H9 (cell line): ENCODE results near the gene HTT-AS. TPM values are rescaled to one million over a fixed set of nuclear protein-coding genes. Genes with fewer than 3 reads are reported as not detected.

Experiments used
- DNase-seq: peaks from one replicate; pipeline ENCODE4 v3.0.0-alpha.2; 2017
- H2AFZ ChIP-seq: one replicate; pipeline ENCODE4 v1.6.1; 2013; ENCODE audit warnings: mild to moderate bottlenecking, low read length, control low read depth, moderate library complexity
- H2AK5ac ChIP-seq: 2 replicates; pipeline ENCODE4 v1.6.1; 2013; ENCODE audit warnings: low read length, control low read depth, mixed read lengths; ENCODE audit not compliant: insufficient read length
- H2BK120ac ChIP-seq: one replicate; pipeline ENCODE4 v1.6.1; 2013; ENCODE audit warnings: low read depth, mild to moderate bottlenecking, low read length, control low read depth, inconsistent platforms; ENCODE audit not compliant: poor library complexity, severe bottlenecking
- H2BK12ac ChIP-seq: 2 replicates; pipeline ENCODE4 v1.6.1; 2013; ENCODE audit warnings: low read length, control low read depth, mixed read lengths, low read depth; ENCODE audit not compliant: insufficient read length
- H2BK15ac ChIP-seq: 2 replicates; pipeline ENCODE4 v1.6.1; 2013; ENCODE audit warnings: low read depth, low read length, control low read depth
- H2BK20ac ChIP-seq: one replicate; pipeline ENCODE4 v1.6.1; 2013; ENCODE audit warnings: low read depth, mild to moderate bottlenecking, low read length, control low read depth, inconsistent platforms; ENCODE audit not compliant: poor library complexity, severe bottlenecking
- H2BK5ac ChIP-seq: 2 replicates; pipeline ENCODE4 v1.6.1; 2013; ENCODE audit warnings: low read length, control low read depth, mixed read lengths; ENCODE audit not compliant: insufficient read length
- H3K14ac ChIP-seq: 2 replicates; pipeline ENCODE4 v1.6.1; 2013; ENCODE audit warnings: low read length, control low read depth; ENCODE audit not compliant: insufficient read depth
- H3K18ac ChIP-seq: 2 replicates; pipeline ENCODE4 v1.6.1; 2013; ENCODE audit warnings: low read depth, mild to moderate bottlenecking, mixed read lengths, low read length, control low read depth; ENCODE audit not compliant: insufficient read length
- H3K23ac ChIP-seq: 2 replicates; pipeline ENCODE4 v1.6.1; 2013; ENCODE audit warnings: low read length, control low read depth, mixed read lengths, low read depth; ENCODE audit not compliant: insufficient read length
- H3K23me2 ChIP-seq: 2 replicates; pipeline ENCODE4 v1.6.1; 2013; ENCODE audit warnings: low read depth, mild to moderate bottlenecking, mixed read lengths, low read length, control low read depth; ENCODE audit not compliant: insufficient read length, poor library complexity, severe bottlenecking
- H3K27ac ChIP-seq: 2 replicates; pipeline ENCODE4 v1.5.1; 2013; ENCODE audit warnings: low read length, control low read depth, mixed read lengths, low read depth; ENCODE audit not compliant: insufficient read length
- H3K27me3 ChIP-seq: 2 replicates; pipeline ENCODE4 v1.6.1; 2013; ENCODE audit warnings: low read length, control low read depth, inconsistent platforms; ENCODE audit not compliant: insufficient read depth
- H3K4ac ChIP-seq: 2 replicates; pipeline ENCODE4 v1.6.1; 2013; ENCODE audit warnings: low read depth, mild to moderate bottlenecking, control low read depth, inconsistent platforms, low read length, moderate library complexity
- H3K4me1 ChIP-seq: 2 replicates; pipeline ENCODE4 v1.6.1; 2013; ENCODE audit warnings: low read length, control low read depth, inconsistent platforms; ENCODE audit not compliant: insufficient read depth
- H3K4me2 ChIP-seq: 2 replicates; pipeline ENCODE4 v1.6.1; 2013; ENCODE audit warnings: low read length, control low read depth, mixed read lengths; ENCODE audit not compliant: insufficient read length, insufficient read depth
- H3K56ac ChIP-seq: 2 replicates; pipeline ENCODE4 v1.6.1; 2013; ENCODE audit warnings: low read depth, mild to moderate bottlenecking, mixed read lengths, low read length, control low read depth; ENCODE audit not compliant: insufficient read length
- H3K79me1 ChIP-seq: 2 replicates; pipeline ENCODE4 v1.6.1; 2013; ENCODE audit warnings: low read depth, mild to moderate bottlenecking, moderate library complexity, low read length, control low read depth, inconsistent platforms; ENCODE audit not compliant: insufficient read depth, poor library complexity, severe bottlenecking
- H3K79me2 ChIP-seq: 2 replicates; pipeline ENCODE4 v1.6.1; 2013; ENCODE audit warnings: low read length, control low read depth, inconsistent platforms; ENCODE audit not compliant: insufficient read depth
- H3K9ac ChIP-seq: 2 replicates; pipeline ENCODE4 v1.6.1; 2013; ENCODE audit warnings: low read length, control low read depth, mixed read lengths; ENCODE audit not compliant: insufficient read length; ENCODE audit errors: extremely low read depth
- H3K9me3 ChIP-seq: one replicate; pipeline ENCODE4 v1.6.1; 2013; ENCODE audit warnings: low read depth, low read length, inconsistent platforms; ENCODE audit not compliant: control insufficient read depth
- H3T11ph ChIP-seq: one replicate; pipeline ENCODE4 v1.6.1; 2013; ENCODE audit warnings: mild to moderate bottlenecking, low read length, control low read depth, inconsistent platforms
- H4K20me1 ChIP-seq: one replicate; pipeline ENCODE4 v1.6.1; 2013; ENCODE audit not compliant: control insufficient read depth, insufficient read length, insufficient read depth
- H4K5ac ChIP-seq: 2 replicates; pipeline ENCODE4 v1.6.1; 2013; ENCODE audit warnings: low read depth, mild to moderate bottlenecking, mixed read lengths, low read length, control low read depth; ENCODE audit not compliant: insufficient read length
- H4K8ac ChIP-seq: replicated peaks from 2 replicates; pipeline ENCODE4 v1.6.1; 2013; ENCODE audit warnings: low read length, control low read depth, mixed read lengths, low read depth; ENCODE audit not compliant: insufficient read length
- H4K91ac ChIP-seq: 2 replicates; pipeline ENCODE4 v1.6.1; 2013; ENCODE audit warnings: low read depth, mild to moderate bottlenecking, moderate library complexity, mixed read lengths, low read length, control low read depth; ENCODE audit not compliant: insufficient read length
- H3K27ac Mint-ChIP-seq, 3 experiments: 2 replicates in 2 of 3; 3 replicates in 1 of 3; pipeline ENCODE4 v1.8.0; 2020 to 2021; ENCODE audit warnings: mixed read lengths in 3 of 3, mild to moderate bottlenecking in 1 of 3, moderate library complexity in 1 of 3
- H3K27me3 Mint-ChIP-seq: 2 replicates; pipeline ENCODE4 v1.8.0; 2021; ENCODE audit warnings: low read depth, mild to moderate bottlenecking, moderate library complexity, mixed read lengths
- H3K36me3 Mint-ChIP-seq, 3 experiments: 2 replicates in 2 of 3; 3 replicates in 1 of 3; pipeline ENCODE4 v1.8.0; 2020 to 2021; ENCODE audit warnings: low read depth in 3 of 3, mixed read lengths in 3 of 3; ENCODE audit not compliant: insufficient read depth in 1 of 3
- H3K4me1 Mint-ChIP-seq, 2 experiments: 2 replicates each; pipeline ENCODE4 v1.8.0; 2020; ENCODE audit warnings: mixed read lengths in 2 of 2
- H3K4me3 Mint-ChIP-seq, 2 experiments: 2 replicates in 1 of 2; 3 replicates in 1 of 2; pipeline ENCODE4 v1.8.0; 2020 to 2021; ENCODE audit warnings: mild to moderate bottlenecking in 2 of 2, mixed read lengths in 2 of 2, moderate library complexity in 1 of 2
- H3K9me3 Mint-ChIP-seq, 2 experiments: 2 replicates in 1 of 2; 3 replicates in 1 of 2; pipeline ENCODE4 v1.8.0; 2020; ENCODE audit warnings: mild to moderate bottlenecking in 2 of 2, mixed read lengths in 2 of 2, moderate library complexity in 1 of 2
- WGBS: extraction: QIAGEN DNeasy Blood & Tissue Kit; methylation state at CpG from one replicate; pipeline ENCODE4 v1.1.7; 2013; ENCODE audit warnings: missing lambda C conversion rate, low lambda C conversion rate, mixed read lengths; ENCODE audit not compliant: insufficient read length; ENCODE audit errors: extremely low coverage; 5-methylcytosine and 5-hydroxymethylcytosine counted together
- total RNA-seq: library from RNA; stranded (reverse); gene quantifications from 2 replicates; pipeline ENCODE4 v1.2.1, GENCODE V29; 2021
- TF ChIP-seq, protein P1 (sequence below): fragments of 200-600 bp; sonication (generic); conservative IDR thresholded peaks from 3 replicates; pipeline ENCODE4 v1.8.0; 2021; ENCODE audit warnings: antibody characterized with exemption, mild to moderate bottlenecking

The HTT-AS gene
- total RNA-seq, 1 experiment from 2014 or later, result not detected

DNA sequence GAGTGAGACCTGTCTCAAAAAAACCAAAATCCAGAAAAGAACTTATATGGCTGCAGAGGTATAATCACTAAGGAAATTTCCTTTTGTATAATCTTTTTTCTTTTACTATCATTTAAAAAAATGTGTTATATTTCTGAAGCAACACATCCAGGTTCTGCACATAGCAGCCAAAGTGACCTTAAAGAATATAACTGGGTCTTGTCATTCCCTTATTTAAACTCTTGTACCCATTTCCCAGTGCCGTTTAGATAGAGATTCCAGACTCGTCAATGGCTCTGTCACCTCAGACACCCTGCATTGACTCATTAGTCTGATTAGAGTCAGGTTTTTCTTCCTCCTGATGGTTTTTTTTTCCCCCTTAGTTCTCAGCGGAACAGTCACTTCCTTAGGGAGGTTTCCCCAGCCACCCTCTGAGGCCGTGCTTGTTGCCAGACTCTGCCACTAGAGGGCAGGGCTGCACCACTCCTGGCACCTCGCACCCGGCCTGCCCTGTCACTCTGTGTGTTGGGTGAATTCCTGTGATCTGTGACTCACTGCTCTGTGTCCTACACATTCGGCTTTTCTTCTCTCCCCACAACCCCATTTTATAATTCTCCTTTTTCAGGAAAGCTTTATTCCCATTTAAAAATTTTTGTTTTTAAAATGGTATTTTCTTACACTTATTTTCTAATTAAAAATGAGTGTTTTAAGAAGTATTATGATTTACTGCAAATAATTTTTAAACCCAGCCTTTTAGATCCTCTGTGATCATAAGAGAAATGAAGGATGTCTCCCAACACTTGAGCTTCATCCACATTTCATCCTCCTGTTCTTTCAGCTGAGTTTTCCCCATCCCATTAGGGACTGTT lies 32.2 kb upstream of the HTT-AS start:
- Histone ChIP-seq H2AK5ac (no peak overlapping the region), H3K4me2 (no peak overlapping the region), H3K27me3 (no peaks in the 10 kb centered on the region), H3K9me3 (no peaks in the 10 kb centered on the region), H4K20me1 (no peaks in the 10 kb centered on the region), H3K79me1 (no peaks in the 10 kb centered on the region), H3K56ac (no peak overlapping the region), H3K23me2 (no peaks in the 10 kb centered on the region), H3K18ac (no peak overlapping the region), H4K91ac (no peak overlapping the region), H2AFZ (no peak overlapping the region), H2BK12ac (no peak overlapping the region), H2BK15ac (no peak overlapping the region), H4K8ac (no peak overlapping the region), H3K27ac (no peak overlapping the region), H3K79me2 (no peaks in the 10 kb centered on the region; the same call in 1 of the 2 replicates), H3K9ac (no peak overlapping the region), H3K4ac (no peak overlapping the region), H3K4me1 (0 out of 2 replicates have a peak, but pooled peaks cover under 1% of the 10 kb centered on the region), H3T11ph (no peak overlapping the region), H3K23ac (no peak overlapping the region), H3K14ac (no peak overlapping the region), H2BK120ac (no peak overlapping the region), H2BK20ac (no peak overlapping the region), H4K5ac (no peak overlapping the region), H2BK5ac (no peak overlapping the region)
- Mint-ChIP-seq H3K27me3 (no peaks in the 10 kb centered on the region), H3K4me3 (no peak overlapping the region; a peak in 1 of 5 replicates), H3K36me3 (peaks cover 45 to 76% (median 58%) of the 10 kb centered on the region in 3 experiments), H3K27ac (no peak overlapping the region), H3K4me1 (peaks cover 7 to 8% of the 10 kb centered on the region in 2 experiments), H3K9me3 (peaks cover 0 to 3% of the 10 kb centered on the region in 2 experiments; a peak in 1 of 5 replicates)
- peak; percentile 91 for DNase-seq
- TF ChIP-seq, protein P1, sequence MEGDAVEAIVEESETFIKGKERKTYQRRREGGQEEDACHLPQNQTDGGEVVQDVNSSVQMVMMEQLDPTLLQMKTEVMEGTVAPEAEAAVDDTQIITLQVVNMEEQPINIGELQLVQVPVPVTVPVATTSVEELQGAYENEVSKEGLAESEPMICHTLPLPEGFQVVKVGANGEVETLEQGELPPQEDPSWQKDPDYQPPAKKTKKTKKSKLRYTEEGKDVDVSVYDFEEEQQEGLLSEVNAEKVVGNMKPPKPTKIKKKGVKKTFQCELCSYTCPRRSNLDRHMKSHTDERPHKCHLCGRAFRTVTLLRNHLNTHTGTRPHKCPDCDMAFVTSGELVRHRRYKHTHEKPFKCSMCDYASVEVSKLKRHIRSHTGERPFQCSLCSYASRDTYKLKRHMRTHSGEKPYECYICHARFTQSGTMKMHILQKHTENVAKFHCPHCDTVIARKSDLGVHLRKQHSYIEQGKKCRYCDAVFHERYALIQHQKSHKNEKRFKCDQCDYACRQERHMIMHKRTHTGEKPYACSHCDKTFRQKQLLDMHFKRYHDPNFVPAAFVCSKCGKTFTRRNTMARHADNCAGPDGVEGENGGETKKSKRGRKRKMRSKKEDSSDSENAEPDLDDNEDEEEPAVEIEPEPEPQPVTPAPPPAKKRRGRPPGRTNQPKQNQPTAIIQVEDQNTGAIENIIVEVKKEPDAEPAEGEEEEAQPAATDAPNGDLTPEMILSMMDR, result peak; percentile 98
- WGBS, result no CpG with 5 or more reads among the region's 7 CpGs
